Uterus (tissue), 4 donors: ENCODE measurements around the gene KLHL12. TPM values are rescaled to one million over a fixed set of nuclear protein-coding genes. Genes with fewer than 3 reads are reported as not detected.

Experiments used
- DNase-seq, 2 donors: peaks; one replicate each; pipeline ENCODE4 v3.0.0-alpha.2; 2019 to 2020
- H3K27ac ChIP-seq, 2 donors: fragments of 200-600 bp; sonication (generic); 1 replicate in 1 of 2; 2 replicates in 1 of 2; pipeline ENCODE4 v1.5.1; 2016 to 2018
- H3K27me3 ChIP-seq, 2 donors: fragments of 200-600 bp; sonication (generic); one replicate each; pipeline ENCODE4 v1.5.1; 2018 to 2019; ENCODE audit warnings: control low read depth in 1 of 2
- H3K36me3 ChIP-seq, 2 donors: fragments of 200-600 bp; sonication (generic); one replicate each; pipeline ENCODE4 v1.5.1; 2019; ENCODE audit warnings: control low read depth in 1 of 2
- H3K4me1 ChIP-seq, 2 donors: fragments of 200-600 bp; sonication (generic); one replicate each; pipeline ENCODE4 v1.5.1; 2018 to 2019; ENCODE audit warnings: control low read depth in 1 of 2
- H3K4me3 ChIP-seq, 2 donors: fragments of 200-600 bp; sonication (generic); 1 replicate in 1 of 2; 2 replicates in 1 of 2; pipeline ENCODE4 v1.5.1; 2018 to 2019; ENCODE audit warnings: mild to moderate bottlenecking in 1 of 2
- H3K9me3 ChIP-seq, 2 donors: fragments of 200-600 bp; sonication (generic); one replicate each; pipeline ENCODE4 v1.5.1; 2019; ENCODE audit warnings: control low read depth in 1 of 2
- CTCF ChIP-seq, 4 experiments: fragments of 200-600 bp in 2 of 4; fragments of 450-650 bp in 2 of 4; sonication (generic) in 2 of 4; IDR thresholded peaks; one replicate each; pipeline ENCODE4 v1.5.1; 2016 to 2019; ENCODE audit warnings: antibody characterized with exemption in 4 of 4, mild to moderate bottlenecking in 2 of 4, moderate library complexity in 1 of 4
- POLR2A ChIP-seq, 2 donors: fragments of 450-650 bp; IDR thresholded peaks; one replicate each; pipeline ENCODE4 v1.6.1; 2016; ENCODE audit warnings: antibody characterized with exemption in 2 of 2, mild to moderate bottlenecking in 1 of 2, moderate library complexity in 1 of 2
- intact Hi-C: fragments of 100-400 bp; cut with DNase I; formaldehyde crosslinking; loops from one replicate; pipeline ENCODE4 v1.15.1; 2023; ENCODE audit warnings: low total_unique reads
- total RNA-seq, 4 donors: library from RNA; depleted of rRNA in 3 of 4; stranded (reverse); fragments of >200 nt in 3 of 4; gene quantifications; one replicate each; pipeline versions ENCODE4 v1.1.0 to v1.2.4, GENCODE V29; 2014 to 2023
- donor health status: DM: yes; HTN: yes; CAD: no.

KLHL12 gene
- total RNA-seq, 4 donors from 2014 or later: 6.4 to 34.1 (median 20.4) TPM

GRCh38 chr1:202873026-202873425 lies 54.0 kb downstream of the KLHL12 start:
- no peak overlapping the region for H3K27ac ChIP-seq
- no peaks in the 10 kb centered on the region for H3K27me3 ChIP-seq
- no peak for TF ChIP-seq CTCF (IDR thresholded peaks at IDR 0.05)
- TF ChIP-seq POLR2A (IDR thresholded peaks at IDR 0.05): no peak
- DNase-seq: no peak
- H3K4me3 ChIP-seq: no peak overlapping the region
- H3K36me3 ChIP-seq: no peaks in the 10 kb centered on the region
- intact Hi-C loops: no loop called here
- no peaks in the 10 kb centered on the region for H3K9me3 ChIP-seq
- H3K4me1 ChIP-seq: no peaks in the 10 kb centered on the region

GRCh38 chr1:202871367-202871766 lies 55.7 kb downstream of the KLHL12 start:
- no peaks in the 10 kb centered on the region for H3K36me3 ChIP-seq
- TF ChIP-seq POLR2A (IDR thresholded peaks at IDR 0.05) (no peak), CTCF (IDR thresholded peaks at IDR 0.05) (no peak)
- no peak overlapping the region for H3K4me3 ChIP-seq
- no peaks in the 10 kb centered on the region for H3K27me3 ChIP-seq
- no peak overlapping the region for H3K27ac ChIP-seq
- no peaks in the 10 kb centered on the region for H3K4me1 ChIP-seq
- intact Hi-C loops: no loop called here
- H3K9me3 ChIP-seq: no peaks in the 10 kb centered on the region
- no peak for DNase-seq

- H3K9me3 ChIP-seq: no peaks in the 10 kb centered on the region
- no peak overlapping the region for H3K4me3 ChIP-seq
- H3K27ac ChIP-seq: no peak overlapping the region
- DNase-seq: no peak
- peaks cover 0 to 4% of the 10 kb centered on the region in 2 donors for H3K4me1 ChIP-seq
- H3K27me3 ChIP-seq: no peaks in the 10 kb centered on the region
- intact Hi-C loops: no loop called here
- no peak for TF ChIP-seq CTCF (IDR thresholded peaks at IDR 0.05)
- TF ChIP-seq POLR2A (IDR thresholded peaks at IDR 0.05): no peak
- H3K36me3 ChIP-seq: no peaks in the 10 kb centered on the region
Observed at GRCh38 chr1:202862679-202863560, 64.1 kb downstream of the KLHL12 start.

- Histone ChIP-seq H3K9me3 (no peaks in the 10 kb centered on the region), H3K4me3 (peak overlapping the region; percentile 60 to 91), H3K36me3 (no peaks in the 10 kb centered on the region), H3K27ac (peak overlapping the region; percentile 5 to 57), H3K4me1 (peaks cover 0 to 4% of the 10 kb centered on the region in 2 donors), H3K27me3 (no peaks in the 10 kb centered on the region)
- intact Hi-C loops: no loop called here
- TF ChIP-seq CTCF (IDR thresholded peaks at IDR 0.05) (no peak), POLR2A (IDR thresholded peaks at IDR 0.05) (peak; percentile 46 to 84)
- peak; percentile 89 to 90 for DNase-seq
Observed at GRCh38 chr1:202861420-202862132, 65.5 kb downstream of the KLHL12 start.
